Measurements from ENCODE around the gene CCDC28B. TPM values are rescaled to one million over a fixed set of nuclear protein-coding genes. Genes with fewer than 3 reads are reported as not detected.
"Not testable (repeated sequence)": the region's sequence is repeated elsewhere in the genome, so short reads cannot be mapped to it uniquely, and the experiment has no call there.

Gene CCDC28B
- total and polyA plus RNA-seq, 8 donors: 7.2 to 31.5 (median 24.4) TPM

- H3K4me3 ChIP-seq: no peak overlapping the region
- DNase-seq (no peak), ATAC-seq (no peak)
- H3K36me3 ChIP-seq: peaks cover 0 to 100% of the 10 kb centered on the region in 2 donors
- H3K27me3 ChIP-seq: no peaks in the 10 kb centered on the region
- no peak for TF ChIP-seq CTCF (IDR thresholded peaks at IDR 0.05)
- no peaks in the 10 kb centered on the region for H3K9me3 ChIP-seq
- no peaks in the 10 kb centered on the region for H3K4me1 ChIP-seq
- intact Hi-C loops (cut with DNase I): no loop called here
- H3K27ac ChIP-seq: no peak overlapping the region
These were observed 37.0 kb upstream of the CCDC28B start for GRCh38 chr1:32163405-32163804.

- H3K36me3 ChIP-seq: peaks cover 0 to 100% of the 10 kb centered on the region in 2 donors
- ATAC-seq: not testable (repeated sequence)
These were observed 34.8 kb upstream of the CCDC28B start for GRCh38 chr1:32165633-32166032.

GRCh38 chr1:32170991-32171390 lies 29.4 kb upstream of the CCDC28B start:
- Histone ChIP-seq H3K27me3 (no peaks in the 10 kb centered on the region), H3K36me3 (peaks cover 0 to 81% of the 10 kb centered on the region in 2 donors), H3K9me3 (no peaks in the 10 kb centered on the region), H3K4me1 (no peaks in the 10 kb centered on the region), H3K27ac (no peak overlapping the region), H3K4me3 (no peak overlapping the region)
- intact Hi-C loops (cut with DNase I): no loop called here
- TF ChIP-seq CTCF (IDR thresholded peaks at IDR 0.05): no peak
- ATAC-seq (no peak), DNase-seq (no peak)

More at GRCh38 chr1:32165633-32166032, 34.8 kb upstream of the CCDC28B start:
- H3K9me3 ChIP-seq; H3K4me1 ChIP-seq; H3K27ac ChIP-seq; intact Hi-C loops (cut with DNase I); H3K4me3 ChIP-seq; DNase-seq; H3K27me3 ChIP-seq: not testable (repeated sequence)

- Histone ChIP-seq H3K9me3 (no peaks in the 10 kb centered on the region), H3K36me3 (peaks cover 0 to 64% of the 10 kb centered on the region in 2 donors), H3K4me1 (no peaks in the 10 kb centered on the region), H3K27me3 (no peaks in the 10 kb centered on the region), H3K27ac (no peak overlapping the region), H3K4me3 (no peak overlapping the region)
- DNase-seq: no peak
- intact Hi-C loops (cut with DNase I): no loop called here
- ATAC-seq: no peak
- TF ChIP-seq CTCF (IDR thresholded peaks at IDR 0.05): no peak
These were observed 27.7 kb upstream of the CCDC28B start for GRCh38 chr1:32172621-32173245.

GRCh38 chr1:32178380-32179192 lies 21.8 kb upstream of the CCDC28B start:
- intact Hi-C loops (cut with DNase I): no loop called here
- Histone ChIP-seq H3K9me3 (no peaks in the 10 kb centered on the region), H3K36me3 (peaks cover 0 to 27% of the 10 kb centered on the region in 2 donors), H3K4me3 (peak overlapping the region in 1 of 2 donors; percentile 80), H3K27me3 (no peaks in the 10 kb centered on the region), H3K27ac (peak overlapping the region; percentile 94 to 95), H3K4me1 (peaks cover 21 to 45% of the 10 kb centered on the region in 2 donors)
- no peak for TF ChIP-seq CTCF (IDR thresholded peaks at IDR 0.05)
- ATAC-seq (no peak), DNase-seq (no peak)
